Measurements from ENCODE around the gene MAPK8IP3. TPM values are rescaled to one million over a fixed set of nuclear protein-coding genes. Genes with fewer than 3 reads are reported as not detected.

The MAPK8IP3 gene
- polyA plus RNA-seq, 3 donors: 1.1 to 185 (median 2.1) TPM

GRCh38 chr16:1774448-1774780 lies 68.4 kb downstream of the MAPK8IP3 start:
- H3K36me3 ChIP-seq (replicated peaks in 1 of 2; ENCODE audit: control insufficient read depth in 1 of 2, insufficient read depth in 2 of 2, low read length in 2 of 2): peaks cover 35 to 39% of the 10 kb centered on the region in 2 donors
- H3K9me3 ChIP-seq (replicated peaks in 1 of 2; ENCODE audit: control insufficient read depth in 1 of 2, insufficient read depth in 1 of 2, low read length in 2 of 2): no peaks in the 10 kb centered on the region
- peak overlapping the region; percentile 100 for H3K4me2 ChIP-seq (replicated peaks; ENCODE audit: extremely low read depth, low read length, poor library complexity, severe bottlenecking)
- H3K79me2 ChIP-seq (ENCODE audit: insufficient read depth, low read length): peaks cover 46% of the 10 kb centered on the region
- WGBS (ENCODE audit: insufficient coverage): 92% methylated on average over 7 of the region's 7 CpGs
- H3K27ac Mint-ChIP-seq: no peak overlapping the region
- H3K9me3 Mint-ChIP-seq: peaks cover 0 to 2% (median 0%) of the 10 kb centered on the region in 7 donors
- no peak overlapping the region for H2AFZ ChIP-seq (ENCODE audit: insufficient read depth, low read depth, low read length, poor library complexity, severe bottlenecking)
- H3K4me1 Mint-ChIP-seq: peaks cover 28% of the 10 kb centered on the region
- H3K27ac ChIP-seq (ENCODE audit: low read depth in 1 of 2, low read length in 2 of 2): peak overlapping the region in 1 of 2 donors; percentile 39
- no peak for TF ChIP-seq CTCF (IDR thresholded peaks at IDR 0.05)
- H3K27me3 ChIP-seq (ENCODE audit: control insufficient read depth in 2 of 2, insufficient read depth in 2 of 2, low read length in 2 of 2): no peaks in the 10 kb centered on the region
- H4K20me1 ChIP-seq (ENCODE audit: insufficient read depth, low read length): peaks cover 85% of the 10 kb centered on the region
- DNase-seq: no peak
- no peak overlapping the region for H3K4me3 Mint-ChIP-seq
- peaks cover 30 to 45% of the 10 kb centered on the region in 2 donors for H3K4me1 ChIP-seq (ENCODE audit: control insufficient read depth in 1 of 2, insufficient read depth in 2 of 2, low read length in 2 of 2)
- intact Hi-C loops (cut with micrococcal nuclease): loop anchor here (5.0 to 10.0 kb wide), 4 partner anchors 70 to 352 kb away; partner anchors contain the start of genes CLCN7 (in 1 of the 2), MAPK8IP3 (in 1 of the 2) and UQCC4 (in 1 of the 2)
- H3K36me3 Mint-ChIP-seq: peaks cover 5 to 40% of the 10 kb centered on the region in 2 donors
- H3K4me3 ChIP-seq (replicated peaks in 1 of 3; ENCODE audit: low read depth in 2 of 3, low read length in 3 of 3): peak overlapping the region in 2 of 3 experiments; percentile 78 to 99
- H3K27me3 Mint-ChIP-seq (ENCODE audit: low read depth in 3 of 3): peaks cover 0 to 1% (median 0%) of the 10 kb centered on the region in 3 donors
- H3K9ac ChIP-seq (ENCODE audit: insufficient read depth, low read length, poor library complexity, severe bottlenecking): peak overlapping the region; percentile 84

GRCh38 chr16:1775006-1775845 lies 69.2 kb downstream of the MAPK8IP3 start:
- WGBS (ENCODE audit: insufficient coverage): 97% methylated on average over 30 of the region's 30 CpGs
- no peaks in the 10 kb centered on the region for H3K9me3 ChIP-seq (replicated peaks in 1 of 2; ENCODE audit: control insufficient read depth in 1 of 2, insufficient read depth in 1 of 2, low read length in 2 of 2)
- Mint-ChIP-seq H3K4me1 (peaks cover 26% of the 10 kb centered on the region), H3K27ac (peak overlapping the region in 2 of 7 donors; percentile 43 to 54), H3K27me3 (ENCODE audit: low read depth in 3 of 3) (peaks cover 0 to 1% (median 0%) of the 10 kb centered on the region in 3 donors), H3K4me3 (no peak overlapping the region), H3K9me3 (peaks cover 0 to 2% (median 0%) of the 10 kb centered on the region in 7 donors), H3K36me3 (peaks cover 5 to 43% of the 10 kb centered on the region in 2 donors)
- peaks cover 39% of the 10 kb centered on the region in 2 donors for H3K36me3 ChIP-seq (replicated peaks in 1 of 2; ENCODE audit: control insufficient read depth in 1 of 2, insufficient read depth in 2 of 2, low read length in 2 of 2)
- no peak overlapping the region for H3K27ac ChIP-seq (ENCODE audit: low read depth in 1 of 2, low read length in 2 of 2)
- TF ChIP-seq CTCF (IDR thresholded peaks at IDR 0.05): no peak
- H2AFZ ChIP-seq (ENCODE audit: insufficient read depth, low read depth, low read length, poor library complexity, severe bottlenecking): no peak overlapping the region
- peaks cover 27 to 39% of the 10 kb centered on the region in 2 donors for H3K4me1 ChIP-seq (ENCODE audit: control insufficient read depth in 1 of 2, insufficient read depth in 2 of 2, low read length in 2 of 2)
- no peaks in the 10 kb centered on the region for H3K27me3 ChIP-seq (ENCODE audit: control insufficient read depth in 2 of 2, insufficient read depth in 2 of 2, low read length in 2 of 2)
- no peak overlapping the region for H3K4me3 ChIP-seq (replicated peaks in 1 of 3; ENCODE audit: low read depth in 2 of 3, low read length in 3 of 3)
- no peak overlapping the region for H3K9ac ChIP-seq (ENCODE audit: insufficient read depth, low read length, poor library complexity, severe bottlenecking)
- DNase-seq: no peak
- H3K79me2 ChIP-seq (ENCODE audit: insufficient read depth, low read length): peaks cover 51% of the 10 kb centered on the region
- intact Hi-C loops (cut with micrococcal nuclease): loop anchor here (10.0 kb wide), 3 partner anchors 70 to 300 kb away; partner anchors contain the start of genes CLCN7 (in 1 of the 2) and MAPK8IP3 (in 1 of the 2)
- H4K20me1 ChIP-seq (ENCODE audit: insufficient read depth, low read length): peaks cover 85% of the 10 kb centered on the region
- H3K4me2 ChIP-seq (replicated peaks; ENCODE audit: extremely low read depth, low read length, poor library complexity, severe bottlenecking): no peak overlapping the region
